ENCODE measurements around the gene CHADL. TPM values are rescaled to one million over a fixed set of nuclear protein-coding genes. Genes with fewer than 3 reads are reported as not detected.

Gene CHADL
- total RNA-seq, 1 donor from 2014 or later, result not detected

- H3K4me3 Mint-ChIP-seq, result no peak overlapping the region
- peaks cover 12% of the 10 kb centered on the region for H3K4me1 Mint-ChIP-seq
- no peak overlapping the region for H3K27ac Mint-ChIP-seq
- DNase-seq (no peak), ATAC-seq (ENCODE audit: low read depth) (no peak)
- POLR2A ChIA-PET, result no interaction called here
- intact Hi-C loops (cut with micrococcal nuclease), result loop anchor here (5.0 kb wide), 1 partner anchor 38 kb away; no protein-coding TSS in a partner anchor
- H3K36me3 Mint-ChIP-seq (ENCODE audit: low read depth), result peaks cover 52% of the 10 kb centered on the region
- CTCF ChIA-PET, result no interaction called here
- no peaks in the 10 kb centered on the region for H3K9me3 Mint-ChIP-seq
- TF ChIP-seq CTCF (IDR thresholded peaks at IDR 0.05), result no peak
- no peaks in the 10 kb centered on the region for H3K27me3 Mint-ChIP-seq
Measured at GRCh38 chr22:41215409-41215808, 25.3 kb downstream of the CHADL start.

GRCh38 chr22:41206719-41207118, 34.0 kb downstream of the CHADL start:
- TF ChIP-seq CTCF (IDR thresholded peaks at IDR 0.05), result no peak
- Mint-ChIP-seq H3K4me3 (peak overlapping the region; percentile 59), H3K27me3 (peaks cover 5% of the 10 kb centered on the region), H3K27ac (peak overlapping the region; percentile 35), H3K4me1 (peaks cover 30% of the 10 kb centered on the region), H3K36me3 (ENCODE audit: low read depth) (peaks cover 39% of the 10 kb centered on the region), H3K9me3 (no peaks in the 10 kb centered on the region)
- CTCF ChIA-PET, result interaction anchor here (0.6 to 1.1 kb wide), 2 partner anchors 31 to 329 kb away, joined by 3 to 5 read pairs; no protein-coding TSS in a partner anchor
- intact Hi-C loops (cut with micrococcal nuclease), result no loop called here
- DNase-seq (no peak), ATAC-seq (ENCODE audit: low read depth) (no peak)
- POLR2A ChIA-PET, result interaction anchor here (0.6 to 1.7 kb wide), 4 partner anchors 10 to 185 kb away, joined by 4 to 10 read pairs (median 5); no protein-coding TSS in a partner anchor

GRCh38 chr22:41204992-41205900, 35.5 kb downstream of the CHADL start, which contains the start of gene L3MBTL2:
TSS of gene L3MBTL2 (plus strand) at chr22:41205312. CDS start at chr22:41205363, 51 bp downstream.
- H3K27ac Mint-ChIP-seq, result peak within 1 kb of the TSS; percentile 86
- peak; percentile 100 for ATAC-seq (ENCODE audit: low read depth)
- TF ChIP-seq CTCF (IDR thresholded peaks at IDR 0.05), result no peak
- peaks cover 9% of the 10 kb centered on the region for H3K27me3 Mint-ChIP-seq
- H3K9me3 Mint-ChIP-seq, result no peaks in the 10 kb centered on the region
- peak; percentile 96 for DNase-seq
- CTCF ChIA-PET, result no interaction called here
- POLR2A ChIA-PET, result no interaction called here
- H3K36me3 Mint-ChIP-seq (ENCODE audit: low read depth), result peaks cover 31% of the 10 kb centered on the region
- intact Hi-C loops (cut with micrococcal nuclease), result loop anchor here (1.0 to 2.0 kb wide), 6 partner anchors 8 to 254 kb away; partner anchors contain the start of genes RANGAP1 and RBX1
- H3K4me3 Mint-ChIP-seq, result peak within 1 kb of the TSS; percentile 90
- H3K4me1 Mint-ChIP-seq, result peaks cover 30% of the 10 kb centered on the region

- no peaks in the 10 kb centered on the region for H3K9me3 Mint-ChIP-seq
- peak overlapping the region; percentile 20 for H3K4me3 Mint-ChIP-seq
- peaks cover 30% of the 10 kb centered on the region for H3K4me1 Mint-ChIP-seq
- intact Hi-C loops (cut with micrococcal nuclease), result loop anchor here (2.0 kb wide), 1 partner anchor 99 kb away; no protein-coding TSS in a partner anchor
- H3K36me3 Mint-ChIP-seq (ENCODE audit: low read depth), result peaks cover 21% of the 10 kb centered on the region
- DNase-seq (no peak), ATAC-seq (ENCODE audit: low read depth) (no peak)
- ChIA-PET CTCF (no interaction called here), POLR2A (no interaction called here)
- no peak for TF ChIP-seq CTCF (IDR thresholded peaks at IDR 0.05)
- peaks cover 9% of the 10 kb centered on the region for H3K27me3 Mint-ChIP-seq
- no peak overlapping the region for H3K27ac Mint-ChIP-seq
Measured at GRCh38 chr22:41204066-41204465, 36.7 kb downstream of the CHADL start.

- Mint-ChIP-seq H3K27me3 (peaks cover 9% of the 10 kb centered on the region), H3K9me3 (no peaks in the 10 kb centered on the region), H3K36me3 (ENCODE audit: low read depth) (peaks cover 14% of the 10 kb centered on the region), H3K4me1 (peaks cover 33% of the 10 kb centered on the region), H3K4me3 (no peak overlapping the region), H3K27ac (no peak overlapping the region)
- POLR2A ChIA-PET, result interaction anchor here (0.6 kb wide), 1 partner anchor 82 kb away, joined by 3 read pairs; no protein-coding TSS in a partner anchor
- CTCF ChIA-PET, result no interaction called here
- no peak for ATAC-seq (ENCODE audit: low read depth)
- TF ChIP-seq CTCF (IDR thresholded peaks at IDR 0.05), result no peak
- intact Hi-C loops (cut with micrococcal nuclease), result no loop called here
- DNase-seq, result no peak
Measured at GRCh38 chr22:41203118-41203517, 37.6 kb downstream of the CHADL start.
